Limb (tissue), 2 donors: Measurements from ENCODE around the gene CCDC146.

Source experiments
- DNase-seq, 2 donors: peaks; one replicate each; pipeline ENCODE4 v3.0.0-alpha.2; 2016; ENCODE audit errors: extremely low spot score in 2 of 2

Gene CCDC146

DNA sequence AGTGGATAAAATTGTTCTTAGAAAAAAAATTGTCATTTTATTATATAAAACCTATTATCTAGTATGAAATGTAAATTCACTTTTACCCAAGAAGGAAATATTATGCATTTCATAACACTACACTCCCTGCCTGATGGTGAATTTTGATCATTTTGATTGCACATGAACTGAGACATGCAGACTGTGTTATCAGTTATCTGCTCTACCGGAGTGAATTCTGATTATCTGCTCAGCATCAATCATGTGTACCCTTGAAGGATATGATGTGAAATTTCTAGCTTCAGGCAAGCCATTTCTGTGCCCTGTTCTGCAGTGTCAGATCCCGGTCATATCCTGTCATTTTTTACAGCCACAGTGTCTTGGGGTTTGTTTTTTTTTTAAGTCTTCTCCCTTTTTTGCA is 162.2 kb downstream of the CCDC146 start:
- DNase-seq: no peak

DNA sequence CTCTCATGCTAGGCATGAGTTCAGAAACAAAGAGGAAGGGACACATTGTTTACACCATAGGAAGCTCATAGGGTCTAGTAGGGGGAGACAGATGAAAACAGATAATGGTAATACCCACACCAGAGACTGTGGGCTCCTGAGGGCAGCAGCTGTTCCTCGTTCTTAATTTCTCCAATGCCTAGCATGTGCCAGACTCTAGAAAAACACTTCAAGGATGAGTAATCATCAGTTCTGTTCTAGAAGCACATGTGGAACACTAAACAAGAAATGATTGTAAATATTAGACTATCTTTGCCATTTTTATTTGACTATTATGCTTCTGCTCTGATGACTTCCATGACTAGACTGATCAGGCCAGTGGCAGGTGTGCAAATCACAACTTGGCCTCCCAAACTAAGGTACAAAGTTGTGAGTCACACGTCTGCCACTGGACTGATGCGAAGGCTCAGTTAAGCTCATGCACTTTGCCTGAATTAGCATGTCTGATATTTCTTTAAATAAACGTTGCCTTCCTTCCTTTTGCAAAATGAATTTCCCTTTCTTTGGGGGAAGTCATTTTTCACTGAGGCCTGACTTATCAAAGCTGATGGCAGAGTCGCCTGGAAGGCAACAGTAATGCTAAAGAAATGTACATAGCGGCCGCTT is 166.4 kb downstream of the CCDC146 start:
- DNase-seq: no peak

DNA sequence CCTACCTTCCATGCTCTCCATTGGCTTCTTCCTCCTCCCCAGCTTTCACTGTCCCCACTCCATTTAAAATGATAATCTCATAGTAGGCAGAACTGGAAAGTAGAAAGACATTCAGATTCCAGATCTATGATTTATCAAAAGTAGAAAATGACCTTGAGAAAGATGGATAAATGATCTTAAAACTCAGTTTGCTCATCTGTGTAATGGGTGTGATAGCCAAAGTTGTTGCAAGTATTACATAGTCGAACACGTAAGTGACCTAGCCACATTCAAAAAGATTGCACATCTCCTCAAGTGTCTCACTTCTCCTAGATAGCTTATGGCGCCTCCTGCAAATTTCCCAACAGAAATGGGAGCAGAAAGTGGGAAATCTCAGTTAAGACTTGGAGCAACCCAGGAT is 167.0 kb downstream of the CCDC146 start:
- DNase-seq: no peak

DNA sequence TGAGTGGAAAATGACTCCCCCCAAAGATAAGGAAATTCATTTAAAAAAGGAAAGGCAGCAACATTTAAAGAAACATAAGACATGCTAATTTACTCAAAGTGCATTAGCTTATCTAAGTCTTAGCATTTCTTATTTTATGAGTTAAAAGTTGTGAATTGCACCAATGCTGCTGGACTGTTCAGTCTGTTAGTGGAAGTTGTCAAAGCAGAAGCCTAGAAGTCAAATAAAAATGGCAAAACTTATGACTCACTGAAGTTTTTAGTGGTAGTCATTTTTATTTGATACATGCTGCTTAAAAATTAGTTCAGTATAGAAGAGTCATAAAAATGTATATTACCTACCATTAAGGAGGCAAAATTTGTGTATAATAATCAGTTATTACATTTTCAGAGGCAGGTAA is 168.0 kb downstream of the CCDC146 start:
- no peak for DNase-seq

DNA sequence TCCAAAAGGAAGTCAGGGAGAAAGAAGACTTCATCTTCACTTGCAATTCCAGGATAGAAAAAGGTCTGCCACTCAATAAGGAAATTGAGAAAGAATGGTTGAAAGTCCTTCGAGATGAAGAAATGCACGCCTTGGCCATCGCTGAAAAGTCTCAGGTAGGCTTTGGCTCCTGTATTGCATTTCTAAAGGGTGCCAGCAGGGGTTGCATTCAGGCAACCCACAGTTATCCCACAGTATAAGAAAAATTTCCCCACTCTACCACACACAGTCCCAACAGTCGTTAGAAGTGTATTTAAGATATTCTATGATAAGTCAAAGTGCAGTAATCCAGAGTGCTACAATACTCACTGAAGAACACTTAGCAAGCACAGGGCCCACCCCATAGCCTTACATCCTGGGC is 170.6 kb downstream of the CCDC146 start:
- no peak for DNase-seq

DNA sequence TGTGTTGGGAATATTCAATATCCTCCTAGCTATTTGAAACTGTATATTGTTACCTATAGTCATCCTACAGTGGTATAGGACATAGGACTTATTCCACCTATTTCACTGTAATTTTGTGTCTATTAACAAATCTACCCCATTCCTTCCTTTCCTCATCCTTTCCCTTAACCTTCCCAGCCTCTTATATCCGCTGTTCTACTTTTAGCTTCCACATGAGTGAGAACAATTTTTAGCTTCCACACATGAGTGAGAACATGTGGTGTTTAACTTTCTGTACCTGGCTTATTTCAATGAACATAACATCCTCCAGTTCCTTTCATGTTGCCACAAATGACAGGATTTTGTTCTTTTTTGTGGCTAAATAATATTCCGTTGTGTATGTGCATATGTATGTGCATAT is 173.1 kb downstream of the CCDC146 start:
- DNase-seq: no peak

DNA sequence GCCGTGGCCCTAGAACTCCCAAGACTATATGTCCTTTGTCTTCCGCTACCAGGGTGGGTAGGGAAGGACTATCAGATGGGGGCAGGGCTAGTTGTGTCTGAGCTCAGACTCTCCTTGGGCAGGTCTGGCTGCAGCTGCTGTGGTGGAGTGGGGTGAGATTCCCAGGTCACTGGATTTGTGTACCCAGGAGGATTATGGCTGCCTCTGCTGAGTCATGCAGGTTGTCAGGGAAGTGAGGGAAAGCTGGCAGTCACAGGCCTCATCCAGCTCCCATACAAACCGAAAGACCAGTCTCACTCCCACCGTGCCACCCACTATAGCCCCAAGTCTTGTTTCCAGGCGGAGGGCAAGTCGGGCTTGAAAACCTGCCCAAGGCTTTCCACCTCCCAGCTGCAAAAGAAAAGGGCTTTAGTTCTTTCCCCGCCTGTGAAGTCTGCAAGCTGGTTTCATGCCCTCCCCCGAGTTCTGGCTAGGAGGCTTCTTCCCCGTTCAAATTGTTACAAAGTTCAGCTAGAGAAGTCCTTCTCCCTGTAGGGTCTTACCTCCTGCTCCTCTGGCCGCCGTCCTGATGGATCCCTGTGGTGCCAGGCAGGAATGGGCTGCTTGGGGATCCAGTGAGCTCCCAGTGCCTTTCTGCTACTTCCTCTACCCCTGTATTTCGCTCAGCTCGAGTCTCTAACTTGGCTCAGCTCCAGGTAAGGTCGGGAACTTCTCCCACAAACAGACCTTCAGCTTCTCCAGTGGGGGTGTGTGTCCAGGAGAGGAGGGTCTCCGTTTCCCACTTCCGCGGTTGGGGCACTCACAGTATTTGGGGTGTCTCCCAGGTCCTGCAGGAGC is 184.0 kb downstream of the CCDC146 start:
- DNase-seq: no peak

DNA sequence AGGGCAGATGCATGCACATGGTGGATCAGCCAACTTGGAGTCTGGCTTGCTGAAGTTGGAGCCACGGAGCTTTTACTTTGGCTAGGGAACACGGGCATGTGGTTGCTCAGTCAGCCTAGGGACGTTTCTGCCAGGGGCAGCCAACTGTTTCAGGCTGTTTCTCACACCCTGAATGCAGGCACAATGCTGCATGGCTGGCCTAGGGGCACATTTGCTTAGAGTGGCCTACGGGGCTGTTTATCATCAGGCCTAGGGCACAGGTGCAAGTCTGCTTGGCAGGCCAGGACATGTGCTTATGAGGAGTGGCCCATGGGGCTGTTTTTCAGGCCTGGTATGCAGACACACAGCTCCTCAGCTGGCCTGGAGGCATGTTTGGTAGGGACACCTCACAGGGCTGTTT is 186.4 kb downstream of the CCDC146 start:
- no peak for DNase-seq

DNA sequence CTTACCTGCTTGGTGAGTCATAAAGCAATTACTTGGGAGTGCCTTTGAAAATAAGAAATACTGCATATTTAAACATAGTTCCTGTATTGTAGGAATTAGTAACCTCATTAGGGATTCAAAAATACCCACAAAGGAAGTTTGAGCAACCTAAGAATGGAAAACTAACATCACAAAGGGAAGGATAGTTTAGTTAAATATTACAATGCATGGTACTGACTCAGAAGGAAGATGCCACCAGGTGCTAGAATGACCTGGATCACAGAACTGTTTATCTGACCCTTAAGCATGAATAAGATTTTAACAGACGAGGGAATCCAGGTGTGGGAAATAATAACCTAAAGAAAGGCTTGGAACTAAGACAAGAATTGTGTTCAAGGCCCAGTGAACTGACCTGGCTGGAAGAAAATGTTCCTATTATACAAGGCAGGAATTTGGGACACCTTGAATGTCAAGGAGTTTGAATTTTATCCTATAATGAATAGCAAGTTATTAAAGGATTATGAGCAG is 187.4 kb downstream of the CCDC146 start:
- DNase-seq: no peak

DNA sequence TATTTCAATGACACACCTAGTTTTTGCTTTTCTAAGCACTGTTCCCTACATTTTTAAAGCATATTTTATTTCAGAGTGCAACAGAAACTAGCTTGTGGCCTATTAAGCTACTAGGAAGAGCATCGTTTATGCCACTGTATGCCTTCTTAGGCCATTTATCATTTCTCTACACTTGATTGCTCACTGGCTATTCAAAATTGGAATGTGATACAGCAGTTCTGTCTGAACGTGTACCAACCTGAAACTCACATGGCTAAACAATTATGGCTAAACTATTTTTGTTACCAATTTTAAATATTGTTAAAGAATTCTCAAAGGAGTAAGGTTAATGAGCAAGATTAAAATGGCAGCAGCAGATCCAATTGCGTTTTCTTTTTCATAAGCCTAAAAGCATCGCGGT is 188.6 kb downstream of the CCDC146 start:
- DNase-seq: no peak

DNA sequence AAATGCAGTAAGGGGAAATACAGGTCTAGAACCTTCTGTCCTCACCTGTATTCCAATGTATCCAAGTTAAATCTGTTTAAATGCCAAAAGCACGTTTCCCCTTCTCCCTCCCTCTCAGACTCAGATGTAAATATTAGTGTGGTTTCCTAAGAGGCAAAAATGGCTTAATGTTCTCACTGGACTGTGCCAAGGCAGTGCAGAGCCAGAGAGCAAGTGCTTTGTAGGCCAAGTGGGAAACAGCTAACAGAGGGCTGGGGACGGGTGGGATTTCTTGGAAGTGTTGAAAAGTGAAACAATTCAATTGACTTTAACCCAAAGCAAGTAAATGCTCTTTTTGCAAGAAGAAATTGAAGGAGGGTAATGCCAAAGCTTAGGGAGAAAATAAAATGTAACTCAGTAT is 190.7 kb downstream of the CCDC146 start:
- peak in 1 of 2 donors; percentile 44 for DNase-seq

DNA sequence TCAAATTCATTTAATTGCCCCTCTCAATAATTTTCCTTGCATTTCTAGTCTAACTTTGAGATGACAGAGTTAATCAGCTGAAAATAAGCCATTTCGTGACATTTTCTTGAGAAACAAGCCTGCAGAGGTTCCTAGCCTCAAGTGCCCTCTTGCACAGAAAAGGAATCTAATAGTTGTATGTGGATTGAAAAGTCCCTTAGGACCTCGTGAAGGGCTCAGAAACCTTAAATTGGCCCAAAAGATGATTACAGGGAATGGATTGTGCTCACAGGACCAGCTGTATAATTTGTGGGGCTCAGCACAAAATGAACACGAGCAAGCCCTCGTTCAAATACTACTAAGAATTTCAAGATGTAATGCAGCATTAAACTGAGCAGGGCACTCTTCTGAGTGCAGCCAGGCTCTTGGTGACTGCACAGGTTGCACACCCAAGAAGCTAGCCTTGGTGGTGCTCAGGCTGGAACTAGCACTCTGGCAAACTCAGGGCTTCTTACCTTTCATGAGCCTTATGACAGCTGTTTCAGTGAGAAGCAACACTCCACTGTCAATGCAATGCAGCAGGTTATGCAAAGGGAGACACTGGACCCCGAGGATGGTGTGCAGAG is 191.6 kb downstream of the CCDC146 start:
- no peak for DNase-seq

DNA sequence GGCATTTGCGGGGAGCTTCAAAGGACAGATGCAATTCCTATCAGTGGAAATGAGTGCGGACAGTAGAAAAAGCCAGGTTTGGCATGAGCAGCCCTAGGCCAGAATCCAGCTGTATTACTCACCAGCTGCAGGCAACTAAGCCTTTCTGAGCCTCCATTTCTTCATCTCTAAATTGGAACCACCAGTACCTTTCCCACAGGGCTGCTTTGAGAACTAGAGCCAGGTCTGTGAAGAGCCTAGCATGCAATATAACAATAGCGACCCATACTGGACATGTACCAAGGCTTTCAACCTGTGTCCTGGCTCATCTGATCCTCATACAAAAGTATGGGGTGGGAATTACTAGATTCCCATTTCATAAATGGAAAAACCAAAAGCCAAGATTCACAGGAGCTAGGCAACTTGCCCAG is 192.8 kb downstream of the CCDC146 start:
- DNase-seq: peak in 1 of 2 donors; percentile 62

DNA sequence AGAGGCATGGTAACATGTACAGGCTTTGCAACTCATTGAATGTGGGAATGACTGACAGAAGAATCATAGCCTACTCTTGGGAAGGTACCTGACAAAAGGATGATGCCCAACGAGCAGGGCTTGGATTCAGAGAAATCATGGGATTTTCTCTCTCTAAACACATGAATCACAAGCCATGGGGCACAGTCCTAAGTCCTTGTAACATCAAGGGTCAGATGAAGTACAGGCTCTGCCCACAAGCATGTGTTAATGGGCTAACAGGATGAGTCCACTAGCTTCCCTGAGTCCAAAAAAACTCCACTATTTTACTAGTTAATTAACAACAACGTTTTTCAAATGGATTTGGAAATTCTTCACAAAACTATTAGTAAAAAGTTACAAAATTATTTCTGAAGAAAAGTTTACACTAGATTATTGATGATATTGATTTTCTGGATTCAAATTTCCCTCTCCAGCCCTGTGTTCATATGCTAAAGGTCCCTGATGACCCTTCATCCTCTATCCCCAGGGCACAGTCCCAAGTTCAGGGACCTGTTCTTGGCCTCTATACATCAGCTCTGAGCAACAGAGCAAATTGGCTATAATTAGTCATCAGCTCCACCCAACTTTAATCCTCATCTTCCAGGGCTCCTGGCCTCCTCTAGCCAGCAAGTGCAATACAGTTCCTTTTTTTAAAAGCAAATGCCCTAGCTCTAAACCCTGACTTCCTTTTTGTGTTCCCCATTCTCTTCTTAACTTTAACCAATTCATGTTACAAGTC is 194.0 kb downstream of the CCDC146 start:
- no peak for DNase-seq

DNA sequence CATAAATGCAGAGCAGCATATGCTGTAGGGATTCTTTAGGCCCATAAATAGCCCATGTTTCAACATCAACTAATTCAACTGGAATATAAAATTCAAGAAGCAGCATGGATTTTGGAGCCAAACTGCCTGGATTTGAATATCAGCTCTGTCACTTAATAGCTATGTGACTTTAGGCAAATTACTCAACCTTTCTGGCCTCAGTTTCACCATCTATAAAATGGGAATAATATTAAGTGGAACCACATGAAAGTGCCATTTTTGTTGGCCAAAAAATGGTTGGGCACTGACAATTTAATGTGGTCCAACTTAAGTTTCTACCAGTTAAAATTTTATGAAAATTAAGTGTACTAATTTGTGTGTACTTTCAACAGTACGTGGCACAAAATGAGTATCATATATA is 195.6 kb downstream of the CCDC146 start:
- DNase-seq: no peak

DNA sequence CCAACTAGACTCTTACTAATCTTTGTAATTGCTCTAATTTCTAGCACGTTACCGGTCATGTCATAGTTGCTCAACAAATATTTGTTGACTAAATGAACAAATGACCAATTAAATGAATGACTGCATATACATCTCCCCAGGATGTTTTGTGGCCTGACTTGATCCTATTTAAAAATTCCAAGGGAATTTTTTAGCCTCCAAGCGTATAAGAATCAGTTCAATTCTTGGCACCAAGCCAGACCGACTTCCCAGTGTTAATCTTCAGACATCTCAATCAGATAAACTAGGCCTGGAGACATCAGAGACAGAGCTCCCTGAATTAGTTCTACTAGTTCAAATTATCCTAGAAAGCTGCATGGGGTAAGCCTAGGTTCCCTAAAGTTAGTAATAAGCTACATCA is 197.7 kb downstream of the CCDC146 start:
- DNase-seq: no peak

DNA sequence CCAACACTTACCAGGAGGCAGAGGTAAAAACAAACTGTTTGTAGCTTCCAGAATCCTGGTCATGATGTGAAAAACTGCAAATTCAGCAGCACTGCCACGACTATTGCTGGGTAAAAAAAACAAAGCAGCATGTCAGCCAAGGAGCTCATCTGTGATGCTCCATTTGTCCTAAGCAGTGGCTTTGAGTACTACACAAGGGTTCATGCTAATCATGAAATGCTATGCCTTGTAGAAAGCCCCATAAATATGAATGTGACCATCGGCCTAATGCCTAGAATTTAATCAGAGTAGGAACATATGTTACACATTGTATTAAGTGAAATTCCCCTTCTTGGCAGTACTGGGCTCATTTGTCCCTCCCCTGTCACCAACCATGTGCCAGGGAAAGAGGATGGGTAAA is 198.3 kb downstream of the CCDC146 start:
- DNase-seq: no peak

DNA sequence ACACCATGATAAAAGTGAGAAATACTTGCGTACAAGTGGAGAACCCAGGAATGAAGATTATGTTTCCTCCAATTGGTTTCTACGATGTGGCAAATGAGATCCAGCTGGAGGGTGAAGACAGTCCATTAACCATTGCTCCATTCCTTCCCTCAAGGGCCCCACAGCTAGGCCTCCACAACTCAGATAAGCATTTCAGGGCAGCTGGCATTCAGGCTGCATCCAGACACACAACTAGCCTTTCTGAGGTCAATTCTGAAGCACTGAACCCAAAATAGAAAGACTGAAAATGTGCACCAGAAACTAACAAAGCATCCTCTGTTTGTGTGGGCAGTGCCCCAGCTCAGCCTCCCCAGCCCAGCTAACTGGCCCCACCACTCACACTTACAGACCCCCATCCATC is 198.9 kb downstream of the CCDC146 start:
- DNase-seq: no peak

DNA sequence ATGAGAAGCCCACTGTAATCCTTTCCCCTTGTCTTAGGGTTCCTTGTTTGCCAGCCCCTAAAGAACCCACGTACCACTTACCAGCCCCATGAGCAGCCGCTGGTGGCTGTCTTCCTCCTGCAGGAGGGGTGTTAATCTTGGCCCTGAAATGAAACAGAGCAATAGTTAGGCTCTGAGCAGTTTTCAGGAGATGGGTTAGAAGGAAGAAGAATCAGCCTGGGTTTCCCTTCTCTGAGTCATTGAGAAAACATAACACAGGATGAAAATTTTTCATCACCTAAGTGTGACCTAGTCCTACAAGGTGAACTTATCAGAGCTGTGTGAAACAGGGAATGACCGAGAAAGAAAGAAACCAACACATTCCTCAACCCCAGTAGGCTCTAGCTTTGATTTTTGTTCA is 203.7 kb downstream of the CCDC146 start:
- DNase-seq: no peak

DNA sequence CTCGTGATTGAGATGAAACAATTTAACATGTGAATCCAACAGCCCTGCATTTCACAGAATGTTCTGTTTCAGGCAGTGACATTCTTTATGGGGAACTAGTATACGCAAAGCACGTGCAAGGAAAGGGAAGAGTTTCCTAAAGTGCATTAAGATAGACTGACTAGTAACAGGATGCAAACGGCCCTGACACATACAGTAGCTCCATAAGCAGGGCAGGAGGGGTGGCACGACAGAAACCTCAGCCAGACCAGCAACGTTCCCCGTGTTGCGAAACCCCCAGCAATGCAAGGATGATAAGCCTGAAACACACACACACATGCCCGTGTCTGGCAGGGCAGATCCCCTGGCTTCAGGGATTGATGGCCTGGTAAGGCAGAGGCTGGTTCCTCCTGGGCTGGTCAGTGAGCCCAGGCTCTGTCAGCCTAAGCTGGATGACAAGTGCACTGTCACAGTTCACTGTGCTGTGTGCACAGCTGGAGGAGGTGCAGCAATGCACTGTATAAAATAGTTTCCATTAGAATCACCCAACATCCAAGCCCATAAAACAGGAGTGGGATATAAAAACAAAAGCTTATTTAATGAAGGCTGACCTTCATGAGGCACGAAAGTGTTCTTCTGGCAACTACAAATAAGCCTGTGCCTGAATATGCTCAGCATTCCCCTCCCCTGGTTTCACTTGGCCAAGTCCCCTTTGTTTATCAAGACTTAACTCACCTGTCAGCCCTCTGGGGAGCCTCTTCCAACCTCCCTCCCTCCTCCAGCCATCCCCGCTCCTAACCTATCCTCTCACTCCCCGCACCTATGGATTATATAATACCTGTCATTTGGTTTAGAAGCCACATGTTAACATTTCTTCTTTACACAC is 204.9 kb downstream of the CCDC146 start:
- DNase-seq: no peak
